ENCODE data around the gene METTL9.
A peak's percentile ranks its signal among the peaks of the same experiment; 100 is the strongest.
"Not testable (repeated sequence)": the region's sequence is repeated elsewhere in the genome, so short reads cannot be mapped to it uniquely, and the experiment has no call there.

METTL9 gene

DNA sequence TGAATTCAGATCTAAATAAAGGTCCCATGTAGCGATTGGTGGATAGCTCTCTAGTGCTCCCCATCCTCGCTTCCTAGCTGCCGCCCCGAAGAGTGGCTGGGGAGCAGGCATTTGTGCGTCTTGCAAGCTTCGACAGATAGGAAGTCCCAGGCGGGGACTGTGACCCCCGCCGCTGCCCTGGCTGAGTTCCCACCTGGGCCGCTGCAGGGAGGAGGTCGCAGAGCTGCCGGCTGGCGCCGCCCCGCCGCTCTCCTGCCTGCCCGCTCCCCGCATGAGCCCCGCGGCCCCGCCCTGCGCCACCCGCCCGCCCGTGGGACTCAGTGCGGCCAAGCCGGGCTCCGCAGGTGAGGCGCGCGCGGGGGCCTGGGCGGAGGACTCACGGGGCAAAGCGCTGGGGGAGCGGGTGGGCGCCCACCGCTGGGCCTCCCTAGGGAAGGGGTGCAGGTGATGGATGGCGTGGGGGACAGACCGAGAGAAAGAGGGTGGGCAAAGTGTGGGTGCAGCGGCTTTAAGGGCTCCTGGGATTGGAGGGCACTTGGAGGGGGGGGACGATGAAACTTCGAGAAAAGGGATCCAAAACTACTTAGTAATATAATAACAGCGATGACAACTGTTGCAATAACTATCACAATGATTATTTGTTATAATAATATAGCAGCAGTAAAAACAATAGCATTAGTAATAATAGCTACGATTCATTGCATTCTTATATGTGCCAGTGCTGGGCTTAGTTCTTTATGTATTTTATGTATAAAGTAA is 64.7 kb downstream of the METTL9 start, which contains the start of gene OTOA:
TSS of gene OTOA (plus strand) at position 80 of the 759 bp plus-strand sequence. CDS start 14,547 bp downstream, outside the sequence.
- H3K9ac ChIP-seq (ENCODE audit: low read length in 2 of 2), result no peak within 1 kb of the TSS
- H3K4me1 ChIP-seq (ENCODE audit: control insufficient read depth, insufficient read depth, low read length), result peaks cover 9% of the 10 kb centered on the region
- peaks cover 13 to 22% of the 10 kb centered on the region in 2 donors for H3K27me3 ChIP-seq (ENCODE audit: control insufficient read depth in 1 of 2, insufficient read depth in 2 of 2, low read length in 2 of 2)
- H3K36me3 ChIP-seq (ENCODE audit: control insufficient read depth in 2 of 2, insufficient read depth in 2 of 2, low read length in 2 of 2), result no peaks in the 10 kb centered on the region
- peak within 1 kb of the TSS in 1 of 2 donors; percentile 58 for H3K4me3 ChIP-seq (ENCODE audit: low read length in 2 of 2)
- no peak within 1 kb of the TSS for H3K27ac ChIP-seq (ENCODE audit: low read length)
- H3K9me3 ChIP-seq (ENCODE audit: control insufficient read depth in 2 of 2, low read length in 2 of 2), result no peaks in the 10 kb centered on the region

GRCh38 chr16:21664801-21665492 is 65.6 kb downstream of the METTL9 start:
- H3K27me3 ChIP-seq (ENCODE audit: control insufficient read depth in 1 of 2, insufficient read depth in 2 of 2, low read length in 2 of 2), result peaks cover 16 to 24% of the 10 kb centered on the region in 2 donors
- no peak overlapping the region for H3K27ac ChIP-seq (ENCODE audit: low read length)
- no peaks in the 10 kb centered on the region for H3K9me3 ChIP-seq (ENCODE audit: control insufficient read depth in 2 of 2, low read length in 2 of 2)
- H3K4me1 ChIP-seq (ENCODE audit: control insufficient read depth, insufficient read depth, low read length), result peaks cover 9% of the 10 kb centered on the region
- no peaks in the 10 kb centered on the region for H3K36me3 ChIP-seq (ENCODE audit: control insufficient read depth in 2 of 2, insufficient read depth in 2 of 2, low read length in 2 of 2)
- H3K9ac ChIP-seq (ENCODE audit: low read length in 2 of 2), result no peak overlapping the region
- no peak overlapping the region for H3K4me3 ChIP-seq (ENCODE audit: low read length in 2 of 2)

GRCh38 chr16:21666772-21667171 is 67.4 kb downstream of the METTL9 start:
- H3K27me3 ChIP-seq (ENCODE audit: control insufficient read depth in 1 of 2, insufficient read depth in 2 of 2, low read length in 2 of 2), result peaks cover 16 to 24% of the 10 kb centered on the region in 2 donors
- peaks cover 7% of the 10 kb centered on the region for H3K4me1 ChIP-seq (ENCODE audit: control insufficient read depth, insufficient read depth, low read length)
- H3K9ac ChIP-seq (ENCODE audit: low read length in 2 of 2), result peak overlapping the region in 1 of 2 donors; percentile 5
- H3K27ac ChIP-seq (ENCODE audit: low read length), result no peak overlapping the region
- H3K9me3 ChIP-seq (ENCODE audit: control insufficient read depth in 2 of 2, low read length in 2 of 2), result no peaks in the 10 kb centered on the region
- H3K4me3 ChIP-seq (ENCODE audit: low read length in 2 of 2), result no peak overlapping the region
- no peaks in the 10 kb centered on the region for H3K36me3 ChIP-seq (ENCODE audit: control insufficient read depth in 2 of 2, insufficient read depth in 2 of 2, low read length in 2 of 2)

- Histone ChIP-seq H3K4me3 (ENCODE audit: low read length in 2 of 2) (no peak overlapping the region), H3K9me3 (ENCODE audit: control insufficient read depth in 2 of 2, low read length in 2 of 2) (no peaks in the 10 kb centered on the region), H3K27ac (ENCODE audit: low read length) (no peak overlapping the region), H3K36me3 (ENCODE audit: control insufficient read depth in 2 of 2, insufficient read depth in 2 of 2, low read length in 2 of 2) (no peaks in the 10 kb centered on the region), H3K9ac (ENCODE audit: low read length in 2 of 2) (no peak overlapping the region), H3K4me1 (ENCODE audit: control insufficient read depth, insufficient read depth, low read length) (peaks cover 7% of the 10 kb centered on the region), H3K27me3 (ENCODE audit: control insufficient read depth in 1 of 2, insufficient read depth in 2 of 2, low read length in 2 of 2) (peaks cover 16 to 24% of the 10 kb centered on the region in 2 donors)
These were observed 68.2 kb downstream of the METTL9 start for GRCh38 chr16:21667575-21667974.

GRCh38 chr16:21673469-21673868 is 74.1 kb downstream of the METTL9 start:
- Histone ChIP-seq H3K4me1 (ENCODE audit: control insufficient read depth, insufficient read depth, low read length) (no peaks in the 10 kb centered on the region), H3K36me3 (ENCODE audit: control insufficient read depth in 2 of 2, insufficient read depth in 2 of 2, low read length in 2 of 2) (no peaks in the 10 kb centered on the region), H3K9ac (ENCODE audit: low read length in 2 of 2) (no peak overlapping the region), H3K9me3 (ENCODE audit: control insufficient read depth in 2 of 2, low read length in 2 of 2) (peaks cover 0 to 5% of the 10 kb centered on the region in 2 donors), H3K4me3 (ENCODE audit: low read length in 2 of 2) (no peak overlapping the region), H3K27me3 (ENCODE audit: control insufficient read depth in 1 of 2, insufficient read depth in 2 of 2, low read length in 2 of 2) (peaks cover 2 to 3% of the 10 kb centered on the region in 2 donors), H3K27ac (ENCODE audit: low read length) (no peak overlapping the region)

DNA sequence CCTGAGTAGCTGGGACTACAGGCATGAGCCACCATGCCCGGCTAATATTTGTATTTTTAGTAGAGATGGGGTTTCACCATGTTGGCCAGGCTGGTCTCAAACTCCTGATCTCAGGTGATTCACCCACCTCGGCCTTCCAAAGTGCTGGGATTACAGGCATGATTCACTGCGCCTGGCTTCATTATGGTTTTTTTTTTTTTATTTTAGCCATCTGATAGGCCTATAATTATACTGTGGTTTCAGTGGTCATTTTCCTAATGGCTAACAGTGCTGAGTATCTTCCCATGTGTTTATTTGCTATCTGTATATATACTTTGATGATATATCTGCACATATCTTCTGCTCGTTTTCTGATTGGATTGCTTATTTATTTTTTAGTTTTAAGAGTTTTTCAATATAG is 75.1 kb downstream of the METTL9 start:
- not testable (repeated sequence) for H3K27me3 ChIP-seq (ENCODE audit: control insufficient read depth in 1 of 2, insufficient read depth in 2 of 2, low read length in 2 of 2); H3K27ac ChIP-seq (ENCODE audit: low read length); H3K9ac ChIP-seq (ENCODE audit: low read length in 2 of 2); H3K4me1 ChIP-seq (ENCODE audit: control insufficient read depth, insufficient read depth, low read length); H3K4me3 ChIP-seq (ENCODE audit: low read length in 2 of 2); H3K36me3 ChIP-seq (ENCODE audit: control insufficient read depth in 2 of 2, insufficient read depth in 2 of 2, low read length in 2 of 2); H3K9me3 ChIP-seq (ENCODE audit: control insufficient read depth in 2 of 2, low read length in 2 of 2)

- not testable (repeated sequence) for H3K4me3 ChIP-seq (ENCODE audit: low read length in 2 of 2); H3K27me3 ChIP-seq (ENCODE audit: control insufficient read depth in 1 of 2, insufficient read depth in 2 of 2, low read length in 2 of 2); H3K27ac ChIP-seq (ENCODE audit: low read length); H3K36me3 ChIP-seq (ENCODE audit: control insufficient read depth in 2 of 2, insufficient read depth in 2 of 2, low read length in 2 of 2); H3K9me3 ChIP-seq (ENCODE audit: control insufficient read depth in 2 of 2, low read length in 2 of 2); H3K4me1 ChIP-seq (ENCODE audit: control insufficient read depth, insufficient read depth, low read length); H3K9ac ChIP-seq (ENCODE audit: low read length in 2 of 2)
These were observed 81.3 kb downstream of the METTL9 start for GRCh38 chr16:21680714-21681113.

DNA sequence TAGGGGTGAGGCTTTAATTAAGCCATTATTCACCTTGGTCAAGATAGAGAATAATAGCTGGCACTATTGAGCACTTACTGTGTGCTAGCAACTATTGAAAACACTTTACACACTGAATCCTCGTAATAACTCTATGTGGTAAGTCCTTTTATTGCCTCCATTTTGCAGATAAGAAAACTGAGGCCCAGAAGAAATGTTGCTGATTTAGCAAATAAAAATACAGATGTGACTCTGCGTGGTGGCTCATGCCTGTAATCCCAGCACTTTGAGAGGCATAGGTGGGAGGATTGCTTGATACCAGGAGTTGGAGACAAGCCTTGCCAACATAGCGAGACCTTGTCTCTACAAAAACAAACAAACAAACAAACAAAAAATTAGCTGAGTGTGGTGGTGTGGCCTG is 83.8 kb downstream of the METTL9 start:
- H3K36me3 ChIP-seq (ENCODE audit: control insufficient read depth in 2 of 2, insufficient read depth in 2 of 2, low read length in 2 of 2), result no peaks in the 10 kb centered on the region
- no peak overlapping the region for H3K27ac ChIP-seq (ENCODE audit: low read length)
- no peak overlapping the region for H3K9ac ChIP-seq (ENCODE audit: low read length in 2 of 2)
- no peaks in the 10 kb centered on the region for H3K27me3 ChIP-seq (ENCODE audit: control insufficient read depth in 1 of 2, insufficient read depth in 2 of 2, low read length in 2 of 2)
- H3K4me1 ChIP-seq (ENCODE audit: control insufficient read depth, insufficient read depth, low read length), result no peaks in the 10 kb centered on the region
- H3K9me3 ChIP-seq (ENCODE audit: control insufficient read depth in 2 of 2, low read length in 2 of 2), result no peaks in the 10 kb centered on the region
- H3K4me3 ChIP-seq (ENCODE audit: low read length in 2 of 2), result no peak overlapping the region

- peaks cover 3 to 4% of the 10 kb centered on the region in 2 donors for H3K9me3 ChIP-seq (ENCODE audit: control insufficient read depth in 2 of 2, low read length in 2 of 2)
- H3K27me3 ChIP-seq (ENCODE audit: control insufficient read depth in 1 of 2, insufficient read depth in 2 of 2, low read length in 2 of 2), result no peaks in the 10 kb centered on the region
- H3K36me3 ChIP-seq (ENCODE audit: control insufficient read depth in 2 of 2, insufficient read depth in 2 of 2, low read length in 2 of 2), result no peaks in the 10 kb centered on the region
- no peak overlapping the region for H3K27ac ChIP-seq (ENCODE audit: low read length)
- no peak overlapping the region for H3K9ac ChIP-seq (ENCODE audit: low read length in 2 of 2)
- H3K4me1 ChIP-seq (ENCODE audit: control insufficient read depth, insufficient read depth, low read length), result no peaks in the 10 kb centered on the region
- H3K4me3 ChIP-seq (ENCODE audit: low read length in 2 of 2), result no peak overlapping the region
These were observed 84.8 kb downstream of the METTL9 start for GRCh38 chr16:21684199-21684598.

- no peaks in the 10 kb centered on the region for H3K27me3 ChIP-seq (ENCODE audit: control insufficient read depth in 1 of 2, insufficient read depth in 2 of 2, low read length in 2 of 2)
- no peaks in the 10 kb centered on the region for H3K36me3 ChIP-seq (ENCODE audit: control insufficient read depth in 2 of 2, insufficient read depth in 2 of 2, low read length in 2 of 2)
- H3K4me3 ChIP-seq (ENCODE audit: low read length in 2 of 2), result no peak overlapping the region
- H3K27ac ChIP-seq (ENCODE audit: low read length), result no peak overlapping the region
- H3K9me3 ChIP-seq (ENCODE audit: control insufficient read depth in 2 of 2, low read length in 2 of 2), result peaks cover 3 to 4% of the 10 kb centered on the region in 2 donors
- H3K4me1 ChIP-seq (ENCODE audit: control insufficient read depth, insufficient read depth, low read length), result no peaks in the 10 kb centered on the region
- no peak overlapping the region for H3K9ac ChIP-seq (ENCODE audit: low read length in 2 of 2)
These were observed 85.7 kb downstream of the METTL9 start for GRCh38 chr16:21685034-21685455.

DNA sequence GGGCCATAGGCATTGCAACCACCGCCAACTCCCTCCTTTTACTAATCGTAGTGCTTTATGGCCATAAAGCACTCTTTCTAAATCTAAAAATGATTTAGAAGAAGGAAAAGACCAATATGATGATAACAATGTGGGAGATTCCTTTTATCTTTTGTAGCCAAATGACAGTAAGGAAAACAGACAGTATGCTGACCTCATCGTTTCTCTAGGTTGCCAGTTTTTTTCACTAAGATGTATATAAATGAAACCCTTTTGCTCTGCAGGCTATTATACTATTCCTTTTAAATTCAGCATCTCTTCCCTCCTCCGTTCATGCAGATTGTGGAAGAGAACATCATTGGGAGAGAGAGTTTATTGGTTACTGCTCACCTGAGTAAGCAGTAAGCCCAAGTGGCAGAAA is 89.7 kb downstream of the METTL9 start:
- Histone ChIP-seq H3K4me1 (ENCODE audit: control insufficient read depth, insufficient read depth, low read length) (no peaks in the 10 kb centered on the region), H3K27ac (ENCODE audit: low read length) (no peak overlapping the region), H3K9ac (ENCODE audit: low read length in 2 of 2) (no peak overlapping the region), H3K9me3 (ENCODE audit: control insufficient read depth in 2 of 2, low read length in 2 of 2) (peaks cover 3 to 4% of the 10 kb centered on the region in 2 donors), H3K27me3 (ENCODE audit: control insufficient read depth in 1 of 2, insufficient read depth in 2 of 2, low read length in 2 of 2) (no peaks in the 10 kb centered on the region), H3K4me3 (ENCODE audit: low read length in 2 of 2) (no peak overlapping the region), H3K36me3 (ENCODE audit: control insufficient read depth in 2 of 2, insufficient read depth in 2 of 2, low read length in 2 of 2) (no peaks in the 10 kb centered on the region)
